ACC112 (cell line): Measurements from ENCODE around the gene CMTM4.
"Not testable (repeated sequence)": the region's sequence is repeated elsewhere in the genome, so short reads cannot be mapped to it uniquely, and the experiment has no call there.

Experiments used
- H2AFZ ChIP-seq: fragments of 200-600 bp; sonication (generic); one replicate; pipeline ENCODE4 v1.6.0; 2017; ENCODE audit warnings: antibody characterized with exemption, low read length; ENCODE audit not compliant: unreplicated experiment
- H3K27ac ChIP-seq: fragments of 200-600 bp; sonication (generic); 2 replicates; pipeline ENCODE4 v1.5.1; 2014; ENCODE audit warnings: low read depth, mild to moderate bottlenecking, antibody characterized with exemption, low read length, moderate library complexity
- H3K27me3 ChIP-seq: fragments of 200-600 bp; sonication (generic); 2 replicates; pipeline ENCODE4 v1.6.1; 2014; ENCODE audit warnings: mild to moderate bottlenecking, antibody characterized with exemption, low read length, moderate library complexity, mixed read lengths; ENCODE audit not compliant: insufficient read depth
- H3K36me3 ChIP-seq: fragments of 200-600 bp; sonication (generic); 2 replicates; pipeline ENCODE4 v1.6.1; 2016; ENCODE audit warnings: mild to moderate bottlenecking, antibody characterized with exemption, low read length, moderate library complexity, mixed read lengths; ENCODE audit not compliant: insufficient read depth
- H3K4me1 ChIP-seq: fragments of 200-600 bp; sonication (generic); one replicate; pipeline ENCODE4 v1.6.1; 2016; ENCODE audit warnings: low read length, mixed read lengths; ENCODE audit not compliant: insufficient read depth, unreplicated experiment, control insufficient read depth
- H3K4me3 ChIP-seq: fragments of 200-600 bp; sonication (generic); 2 replicates; pipeline ENCODE4 v1.5.1; 2014; ENCODE audit warnings: mild to moderate bottlenecking, low read depth, low read length
- H3K79me2 ChIP-seq: fragments of 200-600 bp; sonication (generic); one replicate; pipeline ENCODE4 v1.6.0; 2016; ENCODE audit warnings: low read length; ENCODE audit not compliant: control insufficient read depth, unreplicated experiment, insufficient read depth

CMTM4 gene

DNA sequence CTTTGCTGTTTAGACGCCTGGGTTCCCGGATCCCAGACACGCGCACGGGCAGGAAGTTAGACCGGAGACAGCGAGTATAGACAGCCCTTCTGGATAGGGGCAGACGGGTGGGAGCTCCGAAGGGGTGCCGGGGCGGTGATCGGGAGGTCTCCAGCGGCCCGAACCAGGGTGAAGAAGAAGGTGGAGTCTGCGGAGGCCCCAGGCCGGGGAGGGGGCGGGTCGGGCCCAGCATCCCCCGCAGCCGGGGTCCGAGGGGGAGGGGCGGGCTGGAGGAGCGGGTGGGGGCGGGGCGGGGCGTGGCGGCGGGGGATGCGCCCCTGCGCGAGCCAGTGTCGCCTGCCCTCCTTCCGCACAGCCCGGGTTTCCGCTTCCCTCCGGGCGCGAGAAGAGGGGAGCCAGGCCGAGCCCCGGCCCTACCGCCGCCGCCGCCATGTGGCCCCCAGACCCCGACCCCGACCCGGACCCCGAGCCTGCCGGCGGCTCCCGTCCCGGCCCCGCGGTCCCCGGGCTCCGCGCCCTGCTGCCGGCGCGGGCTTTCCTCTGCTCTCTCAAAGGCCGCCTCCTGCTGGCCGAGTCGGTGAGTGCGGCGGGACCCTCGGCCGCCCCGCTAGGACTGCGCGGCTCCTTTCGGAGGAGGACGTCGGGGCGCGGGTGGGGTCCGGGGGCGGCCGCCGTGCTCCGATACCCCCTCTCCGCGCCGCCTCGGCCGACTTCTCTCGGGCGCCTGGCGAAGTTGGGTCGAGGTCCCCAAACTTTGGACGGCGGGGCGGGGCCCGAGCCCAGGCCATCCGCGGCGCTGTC is 92.0 kb downstream of the CMTM4 start, which contains the start of gene CMTM3:
Gene CMTM3 (plus strand): TSS at position 329 of the 801 bp plus-strand sequence. CDS start 102 bp downstream, at position 431.
- Histone ChIP-seq H3K27ac (peak within 1 kb of the TSS; percentile 43), H3K36me3 (peaks cover 4% of the 10 kb centered on the region; the same call in 1 of the 2 replicates), H2AFZ (peak within 1 kb of the TSS; percentile 92), H3K4me3 (peak within 1 kb of the TSS; percentile 94), H3K27me3 (0 out of 2 replicates have a peak, but pooled peaks cover 3% of the 10 kb centered on the region), H3K4me1 (peaks cover 21% of the 10 kb centered on the region), H3K79me2 (peaks cover 38% of the 10 kb centered on the region)

DNA sequence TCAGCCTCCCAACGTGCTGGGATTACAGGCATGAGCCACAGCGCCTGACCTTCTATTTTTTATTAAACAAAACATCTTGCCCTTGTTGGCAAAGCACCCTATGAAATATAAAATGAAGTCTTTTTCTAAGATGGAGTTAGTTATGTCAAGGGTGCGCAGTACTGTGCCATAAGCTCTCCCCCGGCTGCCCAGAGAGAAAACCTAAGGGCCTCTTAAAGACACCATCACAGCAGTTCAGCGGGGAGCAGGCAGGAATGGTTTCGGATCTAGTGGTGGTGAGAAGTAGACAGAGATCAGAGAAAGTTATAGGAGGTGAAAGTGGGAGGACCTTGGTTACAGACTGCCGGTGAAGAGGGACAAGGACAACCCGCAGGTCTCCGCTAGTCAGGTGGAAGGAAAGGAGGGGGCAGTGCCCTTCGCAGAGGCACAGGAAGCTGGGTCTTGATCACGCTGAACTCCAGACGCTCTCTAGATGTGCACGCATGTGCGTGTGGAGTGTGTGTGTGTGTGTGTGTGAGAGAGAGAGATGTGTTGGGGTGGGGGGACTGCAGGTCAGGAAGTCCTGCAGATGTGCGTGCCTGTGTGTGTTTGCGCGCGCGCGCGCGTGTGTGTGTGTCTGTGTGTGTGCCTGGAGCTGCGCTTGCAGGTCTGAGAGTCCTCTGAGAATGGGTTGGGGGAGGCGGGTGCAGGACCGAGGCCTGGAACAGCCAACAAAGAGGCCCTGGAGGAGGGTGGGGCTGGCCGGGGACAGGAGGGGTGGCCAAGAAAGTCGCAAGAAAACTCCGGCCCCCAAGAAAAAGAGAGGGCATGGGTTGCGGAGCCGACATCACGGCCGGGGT is 92.8 kb downstream of the CMTM4 start:
- Histone ChIP-seq H3K27me3 (0 out of 2 replicates have a peak, but pooled peaks cover 3% of the 10 kb centered on the region), H3K36me3 (no peaks in the 10 kb centered on the region), H2AFZ (peak overlapping the region; percentile 84), H3K27ac (peak overlapping the region; percentile 43), H3K4me3 (peak overlapping the region; percentile 94), H3K79me2 (peaks cover 30% of the 10 kb centered on the region), H3K4me1 (peaks cover 17% of the 10 kb centered on the region)

DNA sequence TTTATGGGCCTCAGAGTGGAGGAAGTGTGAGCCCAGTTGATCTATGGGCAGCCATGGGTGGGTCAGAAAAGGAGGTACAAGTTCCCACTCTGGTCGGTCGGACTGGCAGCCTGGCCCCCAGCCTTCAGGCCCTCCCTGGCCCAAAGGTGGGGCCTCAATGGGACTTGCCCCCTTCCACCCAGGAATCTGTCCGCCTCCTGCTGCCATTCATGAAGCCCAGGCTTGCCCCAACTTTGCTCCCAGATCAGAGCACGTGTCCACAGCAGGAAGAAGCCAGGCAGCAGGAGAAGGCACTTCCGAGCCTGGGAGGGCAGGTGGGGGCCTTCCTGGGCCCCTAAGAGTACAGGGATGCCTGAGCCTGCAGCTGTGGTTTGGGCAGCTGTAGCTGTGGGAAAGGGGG is 95.1 kb downstream of the CMTM4 start:
- 0 out of 2 replicates have a peak, but pooled peaks cover 3% of the 10 kb centered on the region for H3K27me3 ChIP-seq
- H2AFZ ChIP-seq, result no peak overlapping the region
- no peaks in the 10 kb centered on the region for H3K36me3 ChIP-seq
- H3K4me1 ChIP-seq, result peaks cover 8% of the 10 kb centered on the region
- no peak overlapping the region for H3K27ac ChIP-seq
- H3K4me3 ChIP-seq, result no peak overlapping the region
- H3K79me2 ChIP-seq, result peaks cover 17% of the 10 kb centered on the region

- peaks cover 5% of the 10 kb centered on the region for H3K4me1 ChIP-seq
- 0 out of 2 replicates have a peak, but pooled peaks cover 3% of the 10 kb centered on the region for H3K27me3 ChIP-seq
- H3K79me2 ChIP-seq, result peaks cover 7% of the 10 kb centered on the region
- no peak overlapping the region for H2AFZ ChIP-seq
- no peak overlapping the region for H3K27ac ChIP-seq
- H3K36me3 ChIP-seq, result no peaks in the 10 kb centered on the region
- no peak overlapping the region for H3K4me3 ChIP-seq
Observed at GRCh38 chr16:66600477-66600876, 96.1 kb downstream of the CMTM4 start.

DNA sequence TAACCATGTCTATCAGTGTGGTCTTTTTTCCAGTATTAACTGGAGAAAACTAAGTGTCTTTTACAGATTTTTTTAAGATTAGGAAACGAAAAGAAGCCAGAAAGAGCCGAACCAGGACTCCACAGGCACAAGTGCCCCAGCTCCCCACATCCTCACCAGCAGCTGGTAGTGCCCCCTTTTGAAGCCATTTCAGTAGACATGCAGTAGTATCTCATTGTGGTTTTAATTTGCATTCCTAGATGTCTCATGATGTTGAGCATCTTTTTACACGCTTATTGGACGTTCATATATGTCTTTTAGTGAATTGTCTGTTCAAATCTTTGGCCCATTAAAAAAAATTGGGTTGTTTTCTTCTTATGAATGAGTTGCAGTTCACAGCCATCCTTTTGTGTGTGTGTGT is 96.8 kb downstream of the CMTM4 start:
- Histone ChIP-seq H3K4me1 (peaks cover 5% of the 10 kb centered on the region), H2AFZ (no peak overlapping the region), H3K27me3 (0 out of 2 replicates have a peak, but pooled peaks cover 3% of the 10 kb centered on the region), H3K4me3 (no peak overlapping the region), H3K79me2 (no peaks in the 10 kb centered on the region), H3K27ac (no peak overlapping the region), H3K36me3 (no peaks in the 10 kb centered on the region)

DNA sequence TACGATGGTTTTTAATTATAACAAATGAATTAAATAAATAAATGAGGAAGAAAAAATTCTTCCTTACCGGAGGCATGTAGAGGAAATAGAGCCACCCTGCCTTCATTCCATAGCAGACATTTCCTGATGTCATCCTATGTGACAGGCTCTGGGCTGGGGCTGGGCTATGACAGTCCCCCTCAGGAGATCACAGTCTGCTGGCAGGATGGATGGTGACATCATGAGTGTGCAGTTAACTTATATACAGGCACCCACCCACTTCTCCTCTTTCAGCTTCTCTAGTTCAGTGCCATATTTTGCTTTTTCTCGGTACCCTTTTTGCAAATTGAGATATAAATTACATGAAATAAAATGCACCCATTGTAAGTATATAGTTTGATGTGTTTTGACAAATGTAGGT is 98.4 kb downstream of the CMTM4 start:
- Histone ChIP-seq H3K4me1 (no peaks in the 10 kb centered on the region), H3K36me3 (no peaks in the 10 kb centered on the region), H3K4me3 (no peak overlapping the region), H2AFZ (no peak overlapping the region), H3K27ac (no peak overlapping the region), H3K79me2 (no peaks in the 10 kb centered on the region), H3K27me3 (0 out of 2 replicates have a peak, but pooled peaks cover 6% of the 10 kb centered on the region)

DNA sequence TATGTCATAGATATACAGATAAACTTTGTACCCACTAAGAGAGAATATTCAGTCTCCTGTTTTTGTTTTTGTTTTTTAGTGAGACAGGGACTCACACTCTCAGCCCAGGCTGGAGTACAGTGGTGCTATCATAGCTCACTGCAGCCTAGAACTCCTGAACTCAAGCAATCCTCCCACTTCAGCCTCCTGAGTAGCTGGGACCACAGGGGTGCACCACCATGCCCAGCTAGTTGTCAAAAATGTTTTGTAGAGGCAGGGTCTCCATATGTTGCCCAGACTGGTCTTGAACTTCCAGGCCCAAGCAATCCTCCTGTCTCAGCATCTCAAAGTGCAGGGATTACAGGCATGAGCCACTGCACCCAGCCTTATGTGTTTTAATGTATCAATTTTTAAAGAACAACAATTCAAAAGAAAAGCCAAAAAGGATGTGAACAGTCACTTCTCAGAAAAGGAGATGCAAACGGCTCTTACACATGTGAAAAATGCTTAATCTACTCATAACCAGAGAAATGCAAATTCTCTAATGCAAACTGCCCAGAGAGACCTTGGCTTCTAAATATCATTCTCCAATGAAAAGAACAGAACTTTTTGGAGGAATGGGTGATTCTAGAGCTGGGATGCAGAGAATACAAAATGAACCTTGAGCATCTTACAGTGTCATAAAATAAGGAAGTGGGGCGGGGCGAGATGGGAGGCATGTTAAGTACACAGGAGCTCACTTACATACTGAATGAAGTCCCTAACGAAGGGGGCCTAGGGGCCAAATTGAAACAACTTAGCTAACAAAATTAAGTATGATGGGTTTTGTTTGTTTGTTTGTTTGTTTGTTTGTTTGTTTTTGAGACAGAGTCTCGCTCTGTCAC is 99.3 kb downstream of the CMTM4 start:
- H3K27me3 ChIP-seq, result 0 out of 2 replicates have a peak, but pooled peaks cover 6% of the 10 kb centered on the region
- no peak overlapping the region for H3K4me3 ChIP-seq
- no peak overlapping the region for H3K27ac ChIP-seq
- no peaks in the 10 kb centered on the region for H3K4me1 ChIP-seq
- H2AFZ ChIP-seq, result no peak overlapping the region
- no peaks in the 10 kb centered on the region for H3K79me2 ChIP-seq
- H3K36me3 ChIP-seq, result no peaks in the 10 kb centered on the region

GRCh38 chr16:66596559-66596958 is 100.0 kb downstream of the CMTM4 start:
- not testable (repeated sequence) for H3K4me3 ChIP-seq, H3K36me3 ChIP-seq, H3K27ac ChIP-seq, H3K4me1 ChIP-seq, H3K27me3 ChIP-seq, H3K79me2 ChIP-seq, H2AFZ ChIP-seq

DNA sequence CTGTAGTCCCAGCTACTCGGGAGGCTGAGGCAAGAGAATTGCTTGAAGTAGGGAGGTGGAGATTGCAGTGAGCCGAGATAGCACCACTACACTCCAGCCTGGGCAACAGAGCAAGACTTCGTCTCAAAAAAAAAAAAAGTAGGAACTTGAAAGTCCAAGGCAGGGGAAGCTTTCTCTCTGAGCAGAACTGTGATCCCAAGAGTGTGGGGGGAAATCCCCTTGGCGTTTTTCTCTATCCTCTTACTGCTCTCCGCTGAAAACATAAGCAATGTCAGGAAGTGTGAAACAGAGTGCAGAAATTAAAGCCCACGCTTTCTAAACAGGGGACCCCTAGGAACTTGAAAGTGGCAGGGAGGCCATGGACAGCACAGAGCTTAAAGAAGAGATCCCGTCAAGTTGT is 101.8 kb downstream of the CMTM4 start:
- H2AFZ ChIP-seq, result no peak overlapping the region
- H3K27ac ChIP-seq, result no peak overlapping the region
- no peaks in the 10 kb centered on the region for H3K36me3 ChIP-seq
- H3K27me3 ChIP-seq, result 0 out of 2 replicates have a peak, but pooled peaks cover 4% of the 10 kb centered on the region
- no peak overlapping the region for H3K4me3 ChIP-seq
- no peaks in the 10 kb centered on the region for H3K4me1 ChIP-seq
- no peaks in the 10 kb centered on the region for H3K79me2 ChIP-seq

- Histone ChIP-seq H3K4me1 (no peaks in the 10 kb centered on the region), H2AFZ (no peak overlapping the region), H3K36me3 (no peaks in the 10 kb centered on the region), H3K27ac (no peak overlapping the region), H3K27me3 (0 out of 2 replicates have a peak, but pooled peaks cover 4% of the 10 kb centered on the region), H3K4me3 (no peak overlapping the region), H3K79me2 (no peaks in the 10 kb centered on the region)
Observed at GRCh38 chr16:66592814-66593213, 103.7 kb downstream of the CMTM4 start.
